Chondrocyte (in vitro differentiated cells): ENCODE data around the gene SBK2. TPM values are rescaled to one million over a fixed set of nuclear protein-coding genes. Genes with fewer than 3 reads are reported as not detected.
"Not testable (repeated sequence)": the region's sequence is repeated elsewhere in the genome, so short reads cannot be mapped to it uniquely, and the experiment has no call there.

Source experiments
- DNase-seq: peaks from one replicate; pipeline ENCODE4 v3.0.0; 2021; ENCODE audit warnings: mixed read lengths, low spot score
- H3K27ac Mint-ChIP-seq: one replicate; pipeline ENCODE4 v1.8.0; 2021; ENCODE audit warnings: mild to moderate bottlenecking, moderate library complexity, mixed read lengths; ENCODE audit not compliant: unreplicated experiment
- H3K27me3 Mint-ChIP-seq: 2 replicates; pipeline ENCODE4 v1.8.0; 2021; ENCODE audit warnings: low read depth, mixed read lengths
- H3K36me3 Mint-ChIP-seq: 2 replicates; pipeline ENCODE4 v1.8.0; 2021; ENCODE audit warnings: low read depth, mixed read lengths
- H3K4me1 Mint-ChIP-seq: 2 replicates; pipeline ENCODE4 v1.8.0; 2021; ENCODE audit warnings: low read depth, mild to moderate bottlenecking, mixed read lengths
- H3K4me3 Mint-ChIP-seq: one replicate; pipeline ENCODE4 v1.8.0; 2021; ENCODE audit warnings: mild to moderate bottlenecking, moderate library complexity, mixed read lengths; ENCODE audit not compliant: unreplicated experiment
- H3K9me3 Mint-ChIP-seq: 2 replicates; pipeline ENCODE4 v1.8.0; 2021; ENCODE audit warnings: low read depth, mixed read lengths
- total RNA-seq: library from RNA; stranded (reverse); gene quantifications from 3 replicates; pipeline ENCODE4 v1.2.1, GENCODE V29; 2021
- TF ChIP-seq, protein P1 (sequence below): fragments of 200-600 bp; sonication (generic); IDR thresholded peaks from 2 replicates; pipeline ENCODE4 v1.5.0; 2021; ENCODE audit warnings: antibody characterized with exemption, mild to moderate bottlenecking, moderate library complexity

SBK2 gene
- total RNA-seq, 1 donor from 2014 or later, result not detected

DNA sequence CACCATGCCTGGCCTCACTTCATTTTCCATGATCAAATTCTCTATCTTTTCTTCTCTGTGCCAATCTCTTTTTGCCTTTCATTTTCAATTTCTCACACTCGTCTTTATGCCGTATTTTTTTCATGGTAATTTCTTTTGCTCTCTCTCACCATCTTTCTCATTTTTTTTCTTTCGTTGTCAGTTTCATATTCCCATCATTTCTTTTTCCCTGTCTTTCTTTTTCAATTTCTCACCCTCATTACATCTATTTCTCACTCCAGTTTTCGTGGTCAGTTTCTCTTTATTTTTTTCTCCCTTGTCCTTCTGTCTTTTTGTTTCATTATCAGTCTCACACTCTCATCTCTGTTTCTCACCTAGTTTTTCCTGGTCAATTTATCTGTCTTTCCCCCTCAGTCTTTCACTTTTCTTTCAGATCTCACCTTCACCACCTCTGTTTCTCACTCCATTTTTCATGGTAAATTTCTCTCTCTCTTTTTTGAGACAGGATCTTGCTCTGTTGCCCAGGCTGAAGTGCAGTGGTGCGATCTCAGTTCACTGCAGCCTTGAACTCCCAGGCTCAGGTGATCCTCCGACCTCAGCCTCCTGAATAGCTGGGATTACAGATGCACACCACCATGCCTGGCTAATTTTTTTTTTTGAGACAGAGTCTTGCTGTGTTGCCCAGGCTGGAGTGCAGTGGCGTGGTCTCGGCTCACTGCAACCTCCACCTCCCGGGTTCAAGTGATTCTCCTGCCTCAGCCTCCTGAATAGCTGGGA, 34.6 kb downstream of the SBK2 start:
- Mint-ChIP-seq H3K27ac (peak overlapping the region; percentile 15), H3K4me1 (peaks cover 6% of the 10 kb centered on the region), H3K36me3 (peaks cover 2% of the 10 kb centered on the region), H3K4me3 (no peak overlapping the region), H3K27me3 (no peaks in the 10 kb centered on the region), H3K9me3 (no peaks in the 10 kb centered on the region)
- DNase-seq, result no peak
- TF ChIP-seq, protein P1, sequence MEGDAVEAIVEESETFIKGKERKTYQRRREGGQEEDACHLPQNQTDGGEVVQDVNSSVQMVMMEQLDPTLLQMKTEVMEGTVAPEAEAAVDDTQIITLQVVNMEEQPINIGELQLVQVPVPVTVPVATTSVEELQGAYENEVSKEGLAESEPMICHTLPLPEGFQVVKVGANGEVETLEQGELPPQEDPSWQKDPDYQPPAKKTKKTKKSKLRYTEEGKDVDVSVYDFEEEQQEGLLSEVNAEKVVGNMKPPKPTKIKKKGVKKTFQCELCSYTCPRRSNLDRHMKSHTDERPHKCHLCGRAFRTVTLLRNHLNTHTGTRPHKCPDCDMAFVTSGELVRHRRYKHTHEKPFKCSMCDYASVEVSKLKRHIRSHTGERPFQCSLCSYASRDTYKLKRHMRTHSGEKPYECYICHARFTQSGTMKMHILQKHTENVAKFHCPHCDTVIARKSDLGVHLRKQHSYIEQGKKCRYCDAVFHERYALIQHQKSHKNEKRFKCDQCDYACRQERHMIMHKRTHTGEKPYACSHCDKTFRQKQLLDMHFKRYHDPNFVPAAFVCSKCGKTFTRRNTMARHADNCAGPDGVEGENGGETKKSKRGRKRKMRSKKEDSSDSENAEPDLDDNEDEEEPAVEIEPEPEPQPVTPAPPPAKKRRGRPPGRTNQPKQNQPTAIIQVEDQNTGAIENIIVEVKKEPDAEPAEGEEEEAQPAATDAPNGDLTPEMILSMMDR, result no peak

DNA sequence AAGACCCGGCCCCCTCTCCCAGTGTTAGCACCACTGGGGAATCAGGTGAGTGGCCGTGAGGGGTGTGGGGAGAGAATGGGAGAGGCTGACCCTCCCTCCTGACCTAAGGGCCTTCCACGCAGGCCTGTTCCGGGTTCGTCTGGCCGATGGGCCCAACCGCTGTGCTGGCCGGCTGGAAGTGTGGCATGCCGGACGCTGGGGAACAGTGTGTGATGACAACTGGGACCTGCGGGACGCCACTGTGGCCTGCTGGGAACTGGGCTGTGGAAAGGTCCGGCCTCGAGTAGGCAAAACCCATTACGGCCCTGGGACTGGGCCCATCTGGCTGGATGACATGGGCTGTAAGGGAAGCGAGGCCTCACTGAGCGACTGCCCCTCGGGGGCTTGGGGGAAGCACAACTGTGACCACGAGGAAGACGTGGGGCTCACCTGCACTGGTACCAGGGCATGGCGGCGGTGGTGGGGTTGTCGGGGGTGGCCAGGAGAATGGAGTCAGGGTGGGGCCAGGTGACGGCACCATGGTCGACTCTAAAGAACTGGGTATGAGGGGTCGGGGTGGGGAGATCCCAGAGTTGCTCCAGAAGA, 36.5 kb downstream of the SBK2 start:
- Mint-ChIP-seq H3K4me3 (no peak overlapping the region), H3K27me3 (no peaks in the 10 kb centered on the region)
- TF ChIP-seq, protein P1, result no peak

DNA sequence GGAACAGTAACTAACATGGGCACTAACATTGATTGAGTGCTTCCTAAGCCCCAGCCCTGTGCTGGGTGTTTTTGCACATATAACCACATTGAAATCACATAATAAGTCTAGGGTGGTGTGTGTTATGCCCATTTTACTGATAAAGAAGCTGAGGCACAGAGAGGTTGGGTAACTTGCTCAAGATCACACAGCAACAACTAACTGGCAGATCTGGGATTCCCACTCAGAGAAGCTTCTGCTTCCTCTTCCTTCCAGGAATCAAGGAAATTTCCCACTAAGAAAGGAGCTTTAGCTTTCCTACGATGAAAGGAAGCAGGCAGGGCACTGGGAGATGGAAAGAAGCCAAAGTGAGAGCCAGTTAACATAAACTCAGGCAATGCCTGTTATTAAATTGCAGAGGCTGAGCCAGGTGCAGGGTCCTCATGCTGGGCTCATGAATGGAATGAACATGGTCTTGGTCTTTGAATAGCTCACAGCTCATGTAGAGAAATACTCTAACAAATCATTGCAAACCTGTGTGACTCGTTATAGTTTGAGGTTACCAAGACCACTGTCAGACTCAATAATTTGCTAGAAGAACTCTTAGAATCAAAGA, 38.6 kb downstream of the SBK2 start:
- H3K27ac Mint-ChIP-seq, result no peak overlapping the region

More for the DNA sequence above, 36.5 kb downstream of the SBK2 start:
- Mint-ChIP-seq H3K4me1 (peaks cover 6% of the 10 kb centered on the region), H3K27ac (no peak overlapping the region), H3K36me3 (peaks cover 3% of the 10 kb centered on the region), H3K9me3 (no peaks in the 10 kb centered on the region)
- no peak for DNase-seq

DNA sequence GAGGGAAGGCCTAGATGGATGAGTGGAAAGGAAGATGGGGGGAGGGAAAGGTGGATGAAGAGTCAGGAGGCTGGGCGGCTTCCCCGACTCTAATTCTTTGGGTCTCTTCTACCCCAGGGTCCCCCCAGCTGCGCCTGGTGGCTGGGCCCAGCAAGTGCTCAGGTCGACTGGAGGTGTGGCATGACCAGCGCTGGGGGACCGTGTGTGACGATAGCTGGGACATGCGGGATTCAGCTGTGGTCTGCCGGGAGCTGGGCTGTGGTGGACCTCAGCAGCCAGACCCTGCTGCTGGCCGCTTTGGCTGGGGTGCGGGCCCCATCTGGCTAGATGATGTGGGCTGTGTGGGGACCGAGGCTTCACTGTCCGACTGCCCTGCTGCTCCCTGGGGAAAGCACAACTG, 39.2 kb downstream of the SBK2 start:
- no peaks in the 10 kb centered on the region for H3K27me3 Mint-ChIP-seq
- peaks cover 3% of the 10 kb centered on the region for H3K36me3 Mint-ChIP-seq
- TF ChIP-seq, protein P1, result no peak
- H3K4me1 Mint-ChIP-seq, result peaks cover 7% of the 10 kb centered on the region
- DNase-seq, result no peak
- H3K9me3 Mint-ChIP-seq, result no peaks in the 10 kb centered on the region
- H3K4me3 Mint-ChIP-seq, result no peak overlapping the region
- no peak overlapping the region for H3K27ac Mint-ChIP-seq

More for the DNA sequence above, 38.6 kb downstream of the SBK2 start:
- no peak for DNase-seq
- TF ChIP-seq, protein P1, result no peak
- H3K27me3 Mint-ChIP-seq, result no peaks in the 10 kb centered on the region
- no peaks in the 10 kb centered on the region for H3K9me3 Mint-ChIP-seq
- H3K4me1 Mint-ChIP-seq, result peaks cover 2% of the 10 kb centered on the region
- H3K36me3 Mint-ChIP-seq, result peaks cover 3% of the 10 kb centered on the region
- no peak overlapping the region for H3K4me3 Mint-ChIP-seq

DNA sequence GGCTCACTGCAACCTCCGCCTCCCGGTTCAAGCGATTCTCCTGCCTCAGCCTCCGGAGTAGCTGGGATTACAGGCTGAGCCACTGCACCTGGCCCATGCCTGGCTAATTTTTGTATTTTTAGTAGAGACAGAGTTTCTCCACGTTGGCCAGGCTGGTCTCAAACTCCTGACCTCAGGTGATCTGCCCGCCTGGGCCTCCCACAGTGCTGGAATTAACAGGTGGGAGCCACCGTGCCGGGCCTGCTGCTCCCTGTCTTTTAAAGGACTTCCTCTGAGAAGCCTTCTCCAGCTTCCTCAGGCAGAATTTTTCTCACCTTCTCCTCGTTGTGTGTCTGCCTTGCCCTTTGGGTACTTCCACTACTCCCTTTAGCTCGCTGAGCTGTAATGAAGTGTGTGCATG, 40.1 kb downstream of the SBK2 start:
- H3K4me1 Mint-ChIP-seq, H3K9me3 Mint-ChIP-seq, H3K36me3 Mint-ChIP-seq, H3K27ac Mint-ChIP-seq, H3K27me3 Mint-ChIP-seq, DNase-seq, H3K4me3 Mint-ChIP-seq: not testable (repeated sequence)
